ENCODE data around the gene IGFBP5.
A peak's percentile ranks its signal among the peaks of the same experiment; 100 is the strongest.

Gene IGFBP5, protein sequence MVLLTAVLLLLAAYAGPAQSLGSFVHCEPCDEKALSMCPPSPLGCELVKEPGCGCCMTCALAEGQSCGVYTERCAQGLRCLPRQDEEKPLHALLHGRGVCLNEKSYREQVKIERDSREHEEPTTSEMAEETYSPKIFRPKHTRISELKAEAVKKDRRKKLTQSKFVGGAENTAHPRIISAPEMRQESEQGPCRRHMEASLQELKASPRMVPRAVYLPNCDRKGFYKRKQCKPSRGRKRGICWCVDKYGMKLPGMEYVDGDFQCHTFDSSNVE

DNA sequence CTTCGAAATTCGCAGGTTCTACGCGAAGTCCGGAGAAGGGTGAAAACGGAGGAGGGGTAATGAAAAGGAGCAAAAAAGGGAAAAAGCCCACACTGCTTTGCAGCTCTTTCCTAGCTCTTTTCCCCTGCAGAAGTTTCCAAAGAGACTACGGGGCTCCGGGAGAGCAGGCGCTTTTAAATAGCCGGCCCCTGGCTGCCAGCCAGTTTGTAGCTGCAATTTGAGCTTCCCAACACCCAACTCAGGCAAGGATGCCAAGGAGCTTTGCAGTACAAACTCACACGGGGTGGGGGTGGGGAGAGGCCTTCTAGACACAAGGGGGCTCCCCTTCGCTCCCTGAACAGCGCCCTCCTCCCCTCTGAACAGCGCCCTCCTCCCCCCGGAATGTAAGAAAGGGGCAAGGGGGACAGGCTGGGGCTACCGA lies at the start of gene IGFBP5:
TSS of gene IGFBP5 (minus strand) at position 149 of the 421 bp plus-strand sequence. CDS start 774 bp downstream, outside the sequence.
- peak; percentile 71 for DNase-seq (ENCODE audit: low spot score)

DNA sequence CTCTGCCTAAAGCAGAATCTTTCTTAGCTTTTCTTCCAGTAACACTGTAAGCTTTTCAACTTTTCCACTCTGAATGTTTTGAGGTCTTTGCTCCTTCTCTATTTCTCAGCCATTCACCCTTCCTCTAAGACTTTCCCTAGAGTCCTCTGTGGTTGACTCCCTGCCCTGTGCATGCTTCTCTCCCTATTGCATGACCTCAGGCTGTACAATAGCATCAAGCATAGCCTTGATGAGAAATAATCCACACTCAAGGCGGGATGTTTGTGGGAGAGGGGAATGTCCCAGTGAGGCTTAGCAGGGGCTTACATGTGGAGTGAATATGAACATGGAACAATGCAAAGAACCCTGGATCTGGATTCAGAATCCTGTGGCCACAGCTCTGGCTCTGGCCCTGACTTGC lies 48.4 kb upstream of the IGFBP5 start:
- DNase-seq (ENCODE audit: low spot score) = no peak

DNA sequence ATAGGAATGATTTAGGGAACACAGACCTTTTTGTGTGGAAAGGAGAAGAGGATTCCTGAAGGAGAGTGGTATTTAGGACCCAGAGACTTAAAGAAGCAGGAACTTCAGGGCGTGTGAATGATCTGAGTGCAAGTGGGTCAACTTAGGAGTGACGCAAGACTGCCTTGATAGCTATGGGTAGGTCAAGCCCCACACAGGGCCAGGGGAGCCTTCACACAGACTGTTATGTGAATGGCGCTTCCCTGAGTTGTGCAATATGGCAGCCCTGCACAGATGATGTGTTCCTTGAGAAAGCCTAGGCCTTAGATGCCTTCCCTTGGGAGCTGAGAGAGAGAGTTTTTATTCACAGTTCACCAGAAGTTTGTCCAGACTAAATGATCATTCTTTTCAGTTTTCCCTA lies 47.1 kb upstream of the IGFBP5 start:
- no peak for DNase-seq (ENCODE audit: low spot score)

DNA sequence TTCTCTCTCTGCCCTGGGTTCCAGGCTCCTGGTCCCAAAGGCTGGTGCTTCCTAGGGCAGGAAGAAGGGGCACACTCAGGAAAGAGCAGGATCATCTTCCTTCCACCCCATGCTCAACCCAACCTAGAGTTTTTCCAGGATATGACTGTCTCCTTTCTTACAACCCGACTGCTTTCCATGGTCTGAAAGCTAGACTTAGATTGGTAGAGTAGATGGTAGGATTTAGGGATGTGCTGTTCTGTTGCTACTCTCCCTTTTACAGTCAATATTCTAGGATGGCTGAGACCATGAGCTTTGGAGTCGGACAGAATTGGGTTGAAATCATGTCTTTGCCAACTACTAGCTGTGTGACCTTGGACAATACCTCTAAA lies 45.9 kb upstream of the IGFBP5 start:
- no peak for DNase-seq (ENCODE audit: low spot score)

DNA sequence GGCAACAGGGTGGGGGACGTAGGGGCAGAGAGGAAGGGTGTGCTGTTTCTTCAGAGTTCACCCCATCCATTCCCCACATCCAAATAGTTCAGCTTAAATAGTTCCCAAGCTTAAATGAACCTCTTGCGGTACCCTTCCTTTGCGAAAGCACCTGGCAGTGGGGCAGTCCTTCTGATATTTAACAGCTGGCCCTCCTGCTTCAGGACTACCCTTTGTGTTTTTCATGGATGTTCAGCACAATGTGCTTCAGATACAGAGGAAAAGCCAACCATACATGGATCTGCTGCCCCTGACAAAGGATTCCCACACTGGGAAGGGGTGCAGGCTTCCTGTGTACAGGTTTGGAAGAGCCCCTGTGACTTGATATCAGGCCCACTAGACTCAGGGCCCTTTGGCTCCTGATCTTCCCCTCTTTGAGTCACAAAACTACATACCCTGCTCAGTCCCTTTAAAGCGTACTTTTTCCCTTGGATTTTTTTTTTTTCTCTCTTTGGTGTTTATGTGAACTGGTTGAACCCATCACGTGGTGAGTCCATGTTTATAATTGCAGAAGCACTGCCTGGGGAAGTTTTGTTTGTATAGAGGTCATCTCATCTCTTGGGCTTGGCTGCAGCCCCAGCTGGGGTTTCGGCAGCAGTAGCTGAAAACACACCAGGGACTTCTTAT lies 45.3 kb upstream of the IGFBP5 start:
- DNase-seq (ENCODE audit: low spot score) = no peak

DNA sequence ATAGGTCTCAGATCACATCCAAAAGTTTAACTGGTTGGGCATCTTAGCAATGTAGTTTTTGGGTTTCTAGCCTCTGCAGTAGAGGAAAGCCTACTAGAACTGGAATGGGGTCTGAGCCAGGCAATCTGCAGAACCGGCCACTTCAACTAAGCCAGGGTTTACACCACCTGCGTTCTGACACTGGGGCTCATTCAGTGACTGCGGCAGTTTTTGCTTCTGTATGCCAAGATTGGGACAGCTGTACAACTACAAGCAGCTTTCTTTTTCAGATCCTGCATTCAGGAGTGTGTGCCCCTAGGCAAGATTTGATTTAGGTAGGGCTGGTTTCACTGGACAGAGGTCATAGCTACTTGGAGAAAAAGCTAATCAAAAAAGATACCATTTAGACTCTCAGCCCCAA lies 43.7 kb upstream of the IGFBP5 start:
- no peak for DNase-seq (ENCODE audit: low spot score)

DNA sequence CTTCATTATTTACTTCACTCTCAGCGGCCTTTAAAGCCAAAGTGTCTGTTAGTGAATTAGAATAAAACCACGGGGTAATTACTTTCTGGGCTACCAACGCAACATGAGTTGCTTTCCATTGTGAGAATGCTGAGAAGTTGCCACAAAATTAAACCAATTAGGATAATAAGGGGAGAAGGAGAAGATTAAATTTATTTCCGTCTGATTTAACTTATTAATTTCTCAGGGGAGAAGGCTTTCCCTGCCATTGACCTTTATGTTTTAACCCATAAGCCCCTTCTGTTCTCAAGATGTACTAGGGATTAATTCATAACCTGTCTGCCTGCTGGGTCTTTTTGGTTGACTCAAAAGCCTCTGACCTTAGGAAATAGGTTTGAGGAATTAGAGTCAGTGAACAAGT lies 42.3 kb upstream of the IGFBP5 start:
- DNase-seq (ENCODE audit: low spot score) = no peak

DNA sequence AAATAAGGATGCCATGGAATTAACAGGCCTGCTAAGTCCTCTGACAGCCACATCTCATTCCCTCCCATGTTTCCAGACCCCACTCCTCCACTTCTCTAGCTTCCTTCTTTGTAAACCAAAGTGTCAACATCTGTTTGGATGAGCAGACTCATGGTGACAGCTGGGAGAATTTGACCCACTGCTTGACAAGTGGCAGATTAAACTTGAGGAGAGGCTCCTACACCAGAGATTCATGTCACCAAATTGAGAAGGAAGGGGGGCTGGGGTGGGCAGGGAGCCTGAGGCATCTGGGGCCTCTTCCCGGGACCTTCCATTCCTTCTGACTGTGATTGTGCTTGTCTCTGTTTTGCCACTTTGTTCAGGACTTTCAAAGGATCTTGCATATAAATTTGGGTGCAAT lies 41.0 kb upstream of the IGFBP5 start:
- DNase-seq (ENCODE audit: low spot score) = no peak

DNA sequence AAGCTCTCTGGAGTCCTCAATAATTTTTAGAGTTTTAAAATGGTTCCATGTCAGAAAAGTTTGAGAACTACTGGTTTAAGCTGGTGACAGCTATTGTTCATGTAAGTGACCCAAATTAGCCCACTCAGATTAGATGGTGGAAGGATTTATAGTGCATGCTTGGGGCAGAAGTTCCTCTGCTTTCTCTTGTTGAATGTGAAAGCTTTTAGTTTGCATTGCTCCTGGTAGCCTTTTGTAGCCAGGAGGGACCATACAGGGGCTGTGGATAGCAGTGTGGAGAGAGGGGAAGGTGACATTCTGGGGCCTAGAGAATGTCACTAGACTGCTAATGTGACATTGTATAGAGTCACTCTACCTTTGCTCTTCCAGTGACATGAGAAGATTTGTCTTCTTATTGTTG lies 40.3 kb upstream of the IGFBP5 start:
- no peak for DNase-seq (ENCODE audit: low spot score)

DNA sequence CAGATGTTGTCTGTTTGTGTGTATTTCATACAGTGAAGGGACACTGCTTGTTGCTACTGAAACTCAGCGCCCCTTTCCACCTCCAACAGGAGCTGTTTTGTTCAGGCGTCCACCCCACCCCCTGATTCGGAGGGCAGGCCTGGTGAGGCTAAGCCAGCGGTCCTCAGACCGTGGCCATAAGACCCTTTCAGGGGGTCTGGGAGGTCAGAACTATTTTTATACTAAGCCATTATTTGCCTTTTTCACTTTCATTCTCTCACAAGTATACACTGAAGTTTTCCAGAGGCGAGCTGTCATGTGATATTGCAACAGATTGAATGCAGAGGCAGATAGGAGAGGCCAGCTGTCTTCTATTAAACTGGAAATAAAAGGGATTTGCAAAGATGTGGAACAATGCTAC lies 39.7 kb upstream of the IGFBP5 start:
- no peak for DNase-seq (ENCODE audit: low spot score)

DNA sequence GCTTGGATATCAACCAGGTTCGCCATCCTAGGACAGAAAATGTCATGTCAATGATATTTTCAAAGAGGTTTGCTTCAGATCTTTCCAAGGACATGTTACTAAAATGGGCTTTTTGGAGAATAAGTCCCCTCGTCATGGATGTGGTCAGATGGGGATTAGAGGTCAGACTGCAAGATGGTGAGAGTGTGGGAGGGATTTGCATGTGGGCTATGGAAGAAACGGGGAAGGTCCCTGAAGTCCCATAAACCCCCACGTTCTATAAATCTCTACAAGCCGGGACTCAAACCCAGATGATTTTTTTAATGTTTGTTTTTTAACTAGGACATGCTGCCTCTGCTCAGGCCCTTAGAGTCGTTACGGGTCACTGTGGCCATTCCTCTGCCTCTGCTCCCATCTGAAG lies 37.7 kb upstream of the IGFBP5 start:
- no peak for DNase-seq (ENCODE audit: low spot score)

DNA sequence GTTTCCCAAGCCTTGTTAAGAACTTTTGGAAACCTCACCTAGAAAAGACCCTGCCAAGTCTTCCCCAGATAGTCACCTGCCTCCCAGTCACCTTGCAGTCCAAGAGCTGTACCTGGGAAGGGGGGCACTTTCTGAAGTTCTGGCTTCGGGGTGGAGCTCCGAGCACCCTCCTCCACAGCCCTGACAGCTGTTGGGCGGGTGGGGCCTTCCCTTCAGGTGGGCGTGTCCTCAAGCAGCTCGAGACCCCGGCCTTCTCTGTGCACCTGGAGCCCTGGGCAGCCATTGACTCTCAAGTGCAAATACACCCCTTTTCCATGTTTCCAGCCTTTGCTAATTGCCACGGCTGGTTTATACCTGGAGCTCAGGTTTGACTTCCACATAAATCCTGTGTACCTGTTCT lies 37.0 kb upstream of the IGFBP5 start:
- no peak for DNase-seq (ENCODE audit: low spot score)

DNA sequence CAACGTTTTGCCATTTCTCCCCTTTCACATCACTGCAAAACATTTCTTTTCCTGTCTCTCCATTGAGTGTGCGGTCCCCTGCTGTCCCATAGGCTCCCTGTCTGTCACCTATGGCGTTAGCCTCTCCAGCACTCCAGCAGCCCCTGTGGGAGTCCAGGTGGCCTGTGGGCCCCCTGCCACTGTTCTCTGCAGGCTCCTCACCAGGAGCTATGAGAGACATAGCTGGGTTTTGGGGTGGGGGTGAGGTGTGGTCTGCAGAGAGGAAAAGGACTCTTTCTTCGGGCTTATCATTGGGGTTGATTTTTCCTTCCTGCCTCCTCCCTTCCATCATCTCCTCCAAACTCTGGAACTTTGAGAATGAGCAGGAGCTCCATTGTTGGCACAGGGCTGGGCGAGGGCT lies 36.1 kb upstream of the IGFBP5 start:
- DNase-seq (ENCODE audit: low spot score) = no peak

DNA sequence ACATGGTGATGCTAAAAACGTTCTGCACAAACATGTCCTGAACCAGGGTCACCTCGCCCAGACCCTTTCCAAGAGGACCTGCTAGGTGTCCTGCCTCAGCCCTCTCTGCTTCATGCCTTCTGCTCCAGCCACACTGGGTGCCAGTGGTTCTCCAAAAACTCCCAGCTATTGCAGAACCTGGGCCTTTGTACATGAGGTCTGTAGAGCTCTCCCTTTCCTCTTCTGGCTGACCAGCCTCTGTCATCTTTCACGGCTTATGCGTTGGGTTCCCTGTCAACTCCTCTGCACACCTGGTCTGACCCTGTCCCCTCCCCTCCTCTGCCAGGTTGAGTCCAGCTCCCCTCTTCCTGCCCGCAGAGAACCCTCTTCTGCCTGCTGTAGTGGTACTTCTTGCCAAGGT lies 35.5 kb upstream of the IGFBP5 start:
- DNase-seq (ENCODE audit: low spot score) = no peak

DNA sequence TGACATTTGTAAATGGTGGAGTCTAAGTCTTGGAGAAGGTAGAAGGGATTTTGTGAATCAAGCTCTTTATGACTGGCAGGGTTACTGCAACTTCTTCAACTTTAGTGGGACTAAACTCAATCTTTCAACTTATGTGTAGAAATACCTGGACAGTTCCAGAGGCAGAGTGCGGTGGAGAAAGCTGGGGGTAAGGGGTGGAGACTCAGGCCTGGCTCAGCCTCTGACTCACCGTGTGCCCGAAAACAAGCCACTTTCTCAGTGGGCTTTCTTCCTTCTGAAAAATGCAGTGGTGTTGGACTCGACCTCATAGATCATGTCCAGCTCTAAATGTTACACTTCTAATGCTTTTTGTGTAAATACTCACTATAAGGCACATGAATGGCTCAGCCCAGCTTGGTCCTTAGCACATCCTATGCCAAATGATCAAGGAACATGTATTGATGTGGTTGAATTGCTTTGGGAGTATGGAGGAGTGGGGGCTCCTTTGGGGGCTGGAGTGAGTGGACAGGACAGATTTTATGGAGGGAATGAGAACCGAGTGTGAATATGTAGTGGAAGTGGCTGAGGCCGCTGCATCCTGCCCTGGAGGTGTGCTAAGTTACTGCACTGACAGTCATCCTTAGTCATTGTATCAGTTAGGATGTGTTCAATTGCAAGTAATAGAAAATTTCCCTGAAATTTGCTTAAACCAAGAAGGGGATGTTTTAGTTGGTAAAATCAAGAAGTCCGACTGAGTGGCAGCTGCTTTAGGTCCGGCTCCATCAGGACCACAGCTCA lies 32.2 kb upstream of the IGFBP5 start:
- DNase-seq (ENCODE audit: low spot score) = no peak

DNA sequence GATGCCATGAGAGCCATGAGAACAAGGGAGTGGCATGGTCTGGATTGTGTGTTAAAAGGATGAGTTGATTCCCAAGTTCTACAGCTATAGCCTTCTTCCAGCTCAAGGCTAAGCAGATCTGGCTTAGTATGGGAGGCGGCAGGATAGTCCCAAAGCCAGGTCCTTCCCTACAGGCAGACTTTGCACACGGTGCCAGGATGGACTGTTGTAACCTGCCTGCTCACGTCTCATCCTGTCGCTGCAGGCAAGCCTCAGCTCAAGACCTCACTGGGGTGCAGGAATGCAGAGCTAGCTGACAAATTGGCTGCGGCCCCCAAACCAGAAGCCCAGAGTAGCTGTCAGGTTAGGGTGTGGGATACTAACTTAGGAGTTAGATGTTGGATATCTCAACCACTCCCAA lies 28.8 kb upstream of the IGFBP5 start:
- DNase-seq (ENCODE audit: low spot score) = no peak

DNA sequence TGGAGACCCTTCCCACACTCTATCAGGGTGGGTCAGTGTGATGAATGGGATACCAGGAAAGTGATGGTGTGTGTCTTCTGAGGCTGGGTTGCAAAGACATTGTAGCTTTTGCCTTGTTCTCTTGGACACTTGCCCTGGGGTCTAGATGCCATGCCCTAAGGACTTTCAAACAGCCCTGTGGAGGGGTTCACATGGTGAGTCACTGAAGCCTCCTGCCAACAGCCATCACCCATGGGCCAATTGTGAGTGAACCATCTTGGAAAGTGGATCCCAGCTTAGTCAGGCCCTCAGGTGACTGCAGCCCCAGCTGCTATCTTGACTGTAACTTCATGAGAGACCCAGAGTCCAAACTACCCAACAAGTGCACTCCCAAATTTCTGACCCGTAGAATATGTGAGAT lies 25.8 kb upstream of the IGFBP5 start:
- no peak for DNase-seq (ENCODE audit: low spot score)

DNA sequence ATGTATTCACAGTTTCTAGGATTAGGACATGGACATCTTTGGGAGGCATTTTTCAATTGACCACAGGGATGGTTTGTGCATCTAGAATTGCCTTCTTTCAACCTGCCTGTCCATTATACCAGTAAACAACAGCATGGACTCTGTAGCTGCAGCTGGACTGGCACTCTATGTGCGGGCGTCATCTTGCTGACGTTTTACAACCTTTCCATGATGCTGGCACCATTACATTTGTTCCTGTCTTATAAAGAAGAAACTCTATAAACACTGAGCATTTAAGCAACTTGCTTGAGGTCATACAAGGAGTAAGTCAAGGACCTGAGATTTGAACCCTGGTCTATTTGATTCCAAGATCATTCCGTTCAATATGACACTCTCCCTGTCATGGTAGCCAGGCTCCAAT lies 25.4 kb upstream of the IGFBP5 start:
- DNase-seq (ENCODE audit: low spot score) = no peak

DNA sequence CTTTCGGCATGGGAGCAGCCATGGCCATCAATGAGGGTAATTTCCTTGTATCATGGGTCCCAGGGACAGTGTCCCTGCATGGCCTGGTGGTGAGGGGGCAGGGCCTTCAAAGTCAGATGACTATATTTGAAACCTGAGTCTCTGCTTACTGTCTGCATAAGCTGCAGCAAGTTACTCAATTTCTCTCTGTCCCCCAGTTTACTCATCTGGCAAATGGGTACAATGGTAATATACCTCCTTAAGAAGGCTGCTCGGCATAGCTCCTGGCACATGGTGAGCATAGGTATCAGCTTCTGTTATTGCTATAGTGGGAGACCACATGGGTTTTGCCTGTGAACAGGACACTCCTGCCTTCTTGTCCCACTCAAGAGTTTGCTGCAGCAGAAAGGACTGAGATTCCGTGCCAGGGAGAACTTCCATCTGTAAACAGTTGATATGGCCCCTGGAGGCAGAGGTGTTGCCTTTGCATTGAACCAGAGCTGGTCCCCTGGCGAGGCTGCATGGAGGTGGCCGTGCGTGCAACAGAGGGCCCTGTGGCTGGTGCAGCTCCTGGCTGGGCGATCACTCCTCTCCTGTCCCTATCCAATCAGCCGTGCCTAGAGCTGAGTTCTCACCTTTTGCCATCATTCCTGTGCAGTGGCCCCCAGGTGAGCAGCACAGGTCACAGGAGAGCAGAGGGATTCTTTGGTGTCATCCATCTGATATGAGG lies 22.7 kb upstream of the IGFBP5 start:
- no peak for DNase-seq (ENCODE audit: low spot score)

DNA sequence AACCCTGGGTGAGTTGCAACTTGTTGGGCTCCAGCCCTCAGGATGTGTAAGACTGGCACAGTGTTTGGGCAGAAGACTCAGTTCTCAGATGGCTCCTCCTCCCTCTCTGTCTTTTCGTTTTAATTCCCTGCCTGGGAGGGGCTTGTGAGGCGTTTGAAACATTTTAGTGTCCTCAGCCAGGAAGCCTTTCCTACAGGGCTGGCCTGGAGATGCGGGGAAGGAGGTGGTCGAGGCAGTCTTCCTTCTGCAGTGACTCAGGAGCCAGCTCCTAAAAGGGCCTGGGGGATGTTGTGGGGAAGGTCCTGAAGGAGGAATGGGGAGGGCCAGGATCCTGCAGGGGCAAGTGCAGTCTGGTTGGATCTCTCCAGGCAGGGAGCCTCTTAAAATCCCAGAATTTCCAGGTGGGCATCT lies 22.1 kb upstream of the IGFBP5 start:
- DNase-seq (ENCODE audit: low spot score) = no peak

DNA sequence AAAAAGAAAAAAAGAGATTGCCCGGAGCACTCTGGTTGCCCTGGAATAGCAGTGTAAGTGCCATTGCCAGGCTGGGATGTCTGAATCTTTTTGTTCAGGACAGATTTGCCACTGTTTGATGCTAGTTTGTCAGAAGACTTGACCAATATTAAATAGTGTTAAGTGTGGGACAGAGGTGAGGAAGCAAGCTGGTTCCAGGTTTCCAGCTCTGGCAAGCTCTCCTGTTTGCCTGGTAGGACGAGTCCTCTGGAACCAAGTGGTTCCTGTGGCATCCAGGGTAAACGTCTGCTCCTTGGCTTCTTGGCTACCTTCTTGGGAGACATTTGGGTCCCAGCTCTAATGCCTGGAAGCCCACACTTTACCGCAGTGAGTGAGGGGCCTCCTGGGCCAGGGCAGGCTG lies 20.8 kb upstream of the IGFBP5 start:
- no peak for DNase-seq (ENCODE audit: low spot score)

DNA sequence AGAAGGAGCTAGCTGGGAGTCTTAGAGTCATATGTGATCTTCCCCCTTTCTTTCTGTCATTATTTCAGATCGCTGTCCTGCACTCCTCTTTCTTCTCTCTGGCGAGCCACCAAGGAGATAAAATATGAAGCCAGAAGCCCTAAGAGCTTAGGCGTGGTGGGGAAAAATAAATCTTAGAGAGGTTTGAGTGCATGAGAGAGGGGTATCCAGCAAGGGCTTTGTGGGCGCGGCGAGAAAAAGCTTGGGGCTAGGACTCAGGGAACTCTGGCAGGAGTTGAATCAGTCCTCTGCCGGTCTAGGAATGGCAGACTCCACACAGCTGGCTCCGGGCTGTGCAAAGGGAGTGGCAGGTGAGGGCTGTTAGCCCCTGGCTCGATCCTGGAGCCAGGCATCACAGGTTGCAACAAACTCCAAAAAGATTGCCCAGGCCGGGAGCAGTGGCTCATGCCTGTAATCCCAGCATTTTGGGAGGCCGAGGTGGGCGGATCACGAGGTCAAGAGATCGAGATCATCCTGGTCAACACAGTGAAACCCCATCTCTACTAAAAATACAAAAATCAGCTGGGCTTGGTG lies 20.1 kb upstream of the IGFBP5 start:
- no peak for DNase-seq (ENCODE audit: low spot score)

Measured in globus pallidus (tissue), 1 donor.